Stimulated activated memory B cell treated with anti-CD40 and anti-IgM and Interleukin-4, amounts not matched to agents 10 μg/mL and 1 μg/mL and 100 μg/mL, for 72 hours (primary cell): ENCODE data around the gene PLA2G4E.
A peak's percentile ranks its signal among the peaks of the same experiment; 100 is the strongest.

Experiments used
- ATAC-seq: fragments of 150-1000 bp; cut with Tn5 transposase; 2 replicates; pipeline ENCODE4 v1.10.0; 2021
- H3K27ac Mint-ChIP-seq: one replicate; pipeline ENCODE4 v1.8.0; 2022; ENCODE audit warnings: mild to moderate bottlenecking, mixed read lengths
- H3K27me3 Mint-ChIP-seq: one replicate; pipeline ENCODE4 v1.8.0; 2022; ENCODE audit warnings: mixed read lengths
- H3K36me3 Mint-ChIP-seq: one replicate; pipeline ENCODE4 v1.8.0; 2022; ENCODE audit warnings: mixed read lengths
- H3K4me1 Mint-ChIP-seq: one replicate; pipeline ENCODE4 v1.8.0; 2022; ENCODE audit warnings: mixed read lengths
- H3K4me3 Mint-ChIP-seq: one replicate; pipeline ENCODE4 v1.8.0; 2022; ENCODE audit warnings: mild to moderate bottlenecking, moderate library complexity, mixed read lengths
- H3K9me3 Mint-ChIP-seq: one replicate; pipeline ENCODE4 v1.8.0; 2022; ENCODE audit warnings: mixed read lengths

Gene PLA2G4E

DNA sequence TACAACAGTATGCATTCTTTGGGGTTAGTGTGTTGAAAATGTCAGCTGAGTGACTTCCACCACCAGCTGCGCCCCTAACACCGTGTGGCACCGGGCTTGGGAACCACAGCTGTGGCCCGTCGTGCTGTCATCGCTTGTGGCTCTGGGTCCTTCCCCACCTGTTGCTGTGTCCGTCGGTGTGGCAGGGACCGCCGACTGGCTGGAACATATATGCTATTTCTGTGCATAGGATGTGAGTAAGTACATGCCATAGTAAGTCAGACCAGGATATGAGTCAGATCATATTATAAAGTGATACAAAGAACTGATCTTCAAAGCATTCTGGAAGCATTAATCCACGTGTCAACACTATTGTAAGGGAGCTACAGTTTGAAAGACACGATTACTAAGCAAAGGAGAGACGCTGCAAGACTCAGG lies 80.4 kb downstream of the PLA2G4E start:
- Mint-ChIP-seq H3K9me3 (no peaks in the 10 kb centered on the region), H3K27me3 (no peaks in the 10 kb centered on the region), H3K4me3 (no peak overlapping the region), H3K4me1 (peaks cover 18% of the 10 kb centered on the region), H3K36me3 (peaks cover 47% of the 10 kb centered on the region), H3K27ac (no peak overlapping the region)
- no peak for ATAC-seq

DNA sequence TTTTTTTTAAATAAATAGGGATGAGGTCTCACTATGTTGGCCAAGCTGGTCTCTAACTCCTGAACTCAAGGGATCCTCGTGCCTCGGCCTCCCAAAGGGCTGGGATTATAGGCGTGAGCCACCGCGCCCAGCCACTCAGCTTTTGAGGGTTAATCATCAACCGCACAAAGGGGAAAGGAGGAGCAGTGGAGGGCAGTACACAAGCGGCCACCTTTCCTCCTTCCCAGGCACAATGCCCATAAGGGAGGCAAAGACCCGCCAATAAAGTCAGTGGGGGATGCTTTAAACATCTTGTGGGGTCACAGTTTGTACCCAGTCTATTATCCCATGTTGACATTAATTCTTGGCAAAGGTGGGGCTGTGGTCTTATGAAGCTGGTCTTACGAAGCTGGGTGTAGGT lies 80.9 kb downstream of the PLA2G4E start:
- Mint-ChIP-seq H3K27ac (no peak overlapping the region), H3K9me3 (no peaks in the 10 kb centered on the region), H3K27me3 (no peaks in the 10 kb centered on the region), H3K4me1 (peaks cover 22% of the 10 kb centered on the region), H3K36me3 (peaks cover 42% of the 10 kb centered on the region), H3K4me3 (no peak overlapping the region)
- no peak for ATAC-seq

DNA sequence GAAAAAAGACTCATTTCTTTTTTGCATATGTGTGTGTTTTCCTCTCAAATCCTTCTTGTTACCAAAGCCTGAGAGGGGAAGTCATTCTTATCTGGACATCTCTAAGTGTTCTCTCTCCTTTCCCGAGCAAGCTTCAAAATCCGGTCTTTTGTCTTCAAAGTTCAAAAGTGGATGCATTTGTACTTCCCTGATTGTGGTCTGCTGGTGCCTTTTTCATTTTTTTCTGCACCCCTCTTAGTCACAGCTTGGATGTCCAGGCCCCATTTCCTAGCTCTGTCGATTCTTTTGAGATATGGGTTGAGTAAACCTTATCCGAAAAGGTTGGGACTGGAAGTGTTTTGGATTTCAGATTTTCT lies 83.3 kb downstream of the PLA2G4E start:
- H3K9me3 Mint-ChIP-seq, result no peaks in the 10 kb centered on the region
- H3K27me3 Mint-ChIP-seq, result no peaks in the 10 kb centered on the region
- peak overlapping the region; percentile 60 for H3K27ac Mint-ChIP-seq
- no peak overlapping the region for H3K4me3 Mint-ChIP-seq
- H3K4me1 Mint-ChIP-seq, result peaks cover 31% of the 10 kb centered on the region
- no peak for ATAC-seq
- peaks cover 37% of the 10 kb centered on the region for H3K36me3 Mint-ChIP-seq

DNA sequence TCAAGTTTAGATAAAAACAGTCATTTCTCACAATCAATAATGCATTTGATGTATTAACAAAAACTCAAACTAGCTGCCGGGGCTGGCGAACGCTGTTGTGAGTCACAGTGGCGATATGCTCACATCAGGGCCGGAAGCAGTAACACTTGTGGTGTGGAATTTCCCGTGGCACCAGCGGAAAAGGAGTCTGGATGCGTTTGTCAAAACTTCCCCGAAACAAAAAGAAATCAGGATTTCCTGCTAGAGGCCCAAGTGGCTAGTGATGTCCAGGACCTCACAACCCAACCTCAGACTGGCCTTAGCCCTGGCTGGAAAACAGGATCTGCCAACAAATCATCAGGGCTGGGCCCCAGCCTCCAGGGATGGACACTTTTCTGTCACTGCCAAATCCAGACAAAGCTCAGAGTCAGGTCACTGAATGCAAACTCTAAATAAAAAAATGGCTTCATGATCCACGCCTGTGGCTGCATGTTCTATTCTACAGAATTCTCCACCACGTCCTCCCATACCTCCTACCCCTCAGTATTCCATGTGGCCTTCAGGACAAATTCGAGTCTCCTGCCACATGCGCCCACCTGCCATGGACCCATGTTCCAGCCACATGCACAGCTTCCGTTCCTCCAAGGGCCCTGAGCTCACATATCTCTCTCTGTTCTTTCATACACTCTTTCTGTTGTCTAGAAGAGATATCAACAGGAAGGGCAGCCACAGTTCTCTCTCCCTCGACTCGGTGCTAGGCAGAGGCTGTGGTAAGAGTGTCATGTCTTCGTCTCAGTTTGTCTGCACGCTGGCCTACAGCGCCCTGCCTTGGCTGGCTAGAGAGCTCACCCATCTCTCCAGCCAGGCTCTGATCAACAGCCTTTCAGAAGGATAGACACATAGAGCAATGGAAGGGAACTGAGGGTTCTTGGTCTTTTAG lies 83.9 kb downstream of the PLA2G4E start:
- Mint-ChIP-seq H3K27me3 (no peaks in the 10 kb centered on the region), H3K36me3 (peaks cover 35% of the 10 kb centered on the region), H3K9me3 (no peaks in the 10 kb centered on the region), H3K4me1 (peaks cover 31% of the 10 kb centered on the region), H3K4me3 (no peak overlapping the region), H3K27ac (peak overlapping the region; percentile 60)
- ATAC-seq, result peak; percentile 60

DNA sequence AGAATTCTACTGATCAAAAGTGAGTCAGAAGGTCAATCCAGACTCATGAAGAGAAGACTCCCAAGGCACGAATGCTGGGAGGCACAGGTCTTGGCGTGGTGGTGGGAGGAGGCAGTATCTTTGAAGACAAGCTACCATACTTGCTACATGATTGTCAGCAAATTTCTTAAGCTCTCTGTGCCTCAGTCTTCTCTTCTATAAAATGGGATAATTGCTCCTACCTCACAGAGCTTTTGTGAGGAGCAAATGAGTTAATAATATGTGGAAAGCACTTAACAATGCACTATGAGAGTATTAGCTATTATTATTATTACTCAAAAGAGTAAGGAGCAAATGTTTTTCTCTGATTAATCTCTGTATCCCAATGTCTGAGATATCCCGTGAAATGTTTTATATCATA lies 84.7 kb downstream of the PLA2G4E start:
- ATAC-seq, result no peak
- peaks cover 31% of the 10 kb centered on the region for H3K4me1 Mint-ChIP-seq
- no peaks in the 10 kb centered on the region for H3K27me3 Mint-ChIP-seq
- no peaks in the 10 kb centered on the region for H3K9me3 Mint-ChIP-seq
- H3K27ac Mint-ChIP-seq, result peak overlapping the region; percentile 60
- H3K4me3 Mint-ChIP-seq, result no peak overlapping the region
- H3K36me3 Mint-ChIP-seq, result peaks cover 33% of the 10 kb centered on the region

DNA sequence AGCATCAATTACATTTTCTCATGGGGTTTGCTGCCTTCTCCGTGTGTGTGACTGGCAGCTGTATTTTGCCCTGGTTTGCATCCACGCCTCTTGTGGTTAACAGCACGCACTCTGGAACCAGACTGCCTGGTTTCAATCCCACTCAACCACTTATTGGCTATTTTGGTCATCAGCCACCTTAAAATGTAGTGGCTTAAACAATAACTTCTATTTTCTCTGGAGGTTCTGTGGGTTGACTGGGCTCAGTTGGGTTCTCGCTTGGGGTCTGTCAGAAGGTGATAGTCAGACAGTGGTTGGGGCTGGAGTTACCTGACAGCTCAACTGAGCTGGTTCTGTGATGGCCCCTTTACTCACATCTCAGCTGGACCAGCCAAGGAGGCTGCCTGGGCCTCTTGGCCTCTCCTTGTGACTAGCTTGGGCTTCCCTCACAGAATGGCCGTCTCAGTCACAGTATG lies 85.2 kb downstream of the PLA2G4E start:
- peak; percentile 72 for ATAC-seq
- Mint-ChIP-seq H3K9me3 (no peaks in the 10 kb centered on the region), H3K27ac (peak overlapping the region; percentile 60), H3K4me3 (no peak overlapping the region), H3K27me3 (no peaks in the 10 kb centered on the region), H3K4me1 (peaks cover 31% of the 10 kb centered on the region), H3K36me3 (peaks cover 27% of the 10 kb centered on the region)

DNA sequence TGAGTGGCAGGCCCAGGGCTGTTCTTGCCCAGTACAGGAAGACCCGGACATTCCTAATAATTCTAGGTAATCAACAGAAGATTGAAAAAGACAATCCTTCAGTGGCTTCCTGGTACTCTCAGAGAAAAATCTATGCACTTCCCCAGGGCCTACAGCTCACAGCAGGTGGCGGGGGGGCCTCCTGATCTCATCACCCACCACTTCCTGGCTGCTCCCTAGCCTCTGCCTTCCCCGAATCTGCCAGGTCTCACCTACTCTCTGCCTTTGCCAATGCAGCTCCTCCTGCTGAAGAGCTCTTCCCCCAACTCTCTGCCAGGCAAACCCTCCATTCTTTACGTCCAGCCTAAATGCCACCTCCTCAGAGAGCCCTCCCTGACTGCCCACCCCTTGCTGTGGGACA lies 86.0 kb downstream of the PLA2G4E start:
- ATAC-seq, result peak; percentile 71
- Mint-ChIP-seq H3K9me3 (no peaks in the 10 kb centered on the region), H3K27me3 (no peaks in the 10 kb centered on the region), H3K4me1 (peaks cover 31% of the 10 kb centered on the region), H3K27ac (peak overlapping the region; percentile 60), H3K4me3 (peak overlapping the region; percentile 29), H3K36me3 (peaks cover 21% of the 10 kb centered on the region)

DNA sequence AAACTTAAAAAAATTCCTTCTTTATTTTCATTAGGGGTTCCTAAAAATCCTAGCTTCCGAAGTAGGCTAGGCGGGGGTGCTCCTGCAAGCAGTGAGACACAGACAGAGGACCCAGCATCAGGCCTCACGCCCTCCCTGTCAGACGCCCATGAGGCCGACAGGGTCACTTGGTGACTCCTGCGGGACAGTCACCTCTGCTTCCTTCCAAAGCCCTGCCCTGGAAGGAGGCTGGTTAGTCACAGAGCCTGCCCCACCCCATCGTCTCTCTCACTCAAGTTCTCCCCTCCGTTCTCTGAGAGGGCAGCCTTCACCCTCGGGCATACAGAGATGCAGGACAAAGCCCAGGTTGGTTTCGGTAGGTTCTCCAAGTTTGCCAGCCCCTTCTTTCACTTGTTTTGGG lies 87.1 kb downstream of the PLA2G4E start:
- Mint-ChIP-seq H3K9me3 (no peaks in the 10 kb centered on the region), H3K27ac (peak overlapping the region; percentile 6), H3K36me3 (peaks cover 21% of the 10 kb centered on the region), H3K4me3 (no peak overlapping the region), H3K27me3 (no peaks in the 10 kb centered on the region), H3K4me1 (peaks cover 41% of the 10 kb centered on the region)
- no peak for ATAC-seq

DNA sequence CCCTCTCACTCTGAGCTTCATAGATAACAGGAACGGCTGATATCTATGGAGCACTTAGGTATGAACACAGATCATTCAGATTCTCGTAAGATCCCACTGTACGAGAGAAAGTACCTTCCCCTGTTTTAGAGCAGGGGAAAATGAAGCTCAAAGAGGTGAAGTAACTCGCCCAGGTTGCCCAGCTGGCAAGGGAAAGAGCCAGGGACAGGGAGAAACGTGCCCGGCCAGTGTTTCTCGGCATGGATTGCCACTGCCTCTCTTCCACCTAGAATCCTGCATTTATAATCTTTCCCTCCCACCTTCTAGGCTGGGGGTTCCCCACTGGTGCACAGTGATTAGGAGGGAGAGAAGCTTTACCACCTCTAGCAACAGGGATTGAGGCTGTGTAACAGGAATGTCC lies 87.5 kb downstream of the PLA2G4E start:
- no peaks in the 10 kb centered on the region for H3K27me3 Mint-ChIP-seq
- no peak overlapping the region for H3K4me3 Mint-ChIP-seq
- no peak for ATAC-seq
- H3K36me3 Mint-ChIP-seq, result peaks cover 21% of the 10 kb centered on the region
- H3K27ac Mint-ChIP-seq, result peak overlapping the region; percentile 6
- H3K9me3 Mint-ChIP-seq, result no peaks in the 10 kb centered on the region
- H3K4me1 Mint-ChIP-seq, result peaks cover 45% of the 10 kb centered on the region

DNA sequence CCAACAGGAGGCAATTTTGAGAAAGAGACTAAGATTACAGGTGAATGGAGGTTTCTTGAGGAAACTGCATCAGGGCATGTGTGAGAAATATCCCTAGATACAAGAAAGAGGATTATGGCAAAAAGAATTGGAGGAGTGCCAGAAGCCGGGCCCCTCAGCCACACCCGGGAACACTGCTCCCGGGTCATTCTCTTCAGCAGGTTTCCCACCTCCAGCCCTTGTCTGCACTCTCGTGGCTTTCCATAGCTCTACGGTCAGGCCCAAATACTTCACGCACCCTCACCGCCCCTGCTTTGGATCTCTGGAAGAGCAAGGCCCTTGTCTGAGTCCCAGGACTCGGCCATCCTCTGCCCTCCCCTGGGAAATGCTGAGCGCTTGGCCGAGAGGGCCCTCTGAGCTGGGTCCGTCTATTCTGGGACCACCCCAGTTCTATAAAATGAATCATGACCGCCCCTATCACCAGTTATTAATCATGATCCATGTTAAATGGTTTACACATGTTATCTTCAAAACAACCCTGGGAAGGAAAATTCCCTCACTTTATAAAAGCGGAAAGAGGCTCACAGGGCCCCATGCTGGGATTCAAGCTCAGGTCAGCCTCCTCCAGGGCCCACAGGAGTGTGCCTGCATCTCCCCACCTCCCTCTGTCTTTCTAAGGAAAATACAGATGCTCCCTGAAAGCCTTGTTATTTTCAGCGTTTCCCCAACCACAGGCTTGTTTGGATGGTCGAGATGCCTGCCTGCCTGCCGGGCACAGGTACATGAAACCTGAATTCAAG lies 88.1 kb downstream of the PLA2G4E start:
- Mint-ChIP-seq H3K27ac (peak overlapping the region; percentile 6), H3K27me3 (no peaks in the 10 kb centered on the region), H3K9me3 (no peaks in the 10 kb centered on the region), H3K4me3 (no peak overlapping the region), H3K36me3 (peaks cover 20% of the 10 kb centered on the region), H3K4me1 (peaks cover 51% of the 10 kb centered on the region)
- no peak for ATAC-seq

DNA sequence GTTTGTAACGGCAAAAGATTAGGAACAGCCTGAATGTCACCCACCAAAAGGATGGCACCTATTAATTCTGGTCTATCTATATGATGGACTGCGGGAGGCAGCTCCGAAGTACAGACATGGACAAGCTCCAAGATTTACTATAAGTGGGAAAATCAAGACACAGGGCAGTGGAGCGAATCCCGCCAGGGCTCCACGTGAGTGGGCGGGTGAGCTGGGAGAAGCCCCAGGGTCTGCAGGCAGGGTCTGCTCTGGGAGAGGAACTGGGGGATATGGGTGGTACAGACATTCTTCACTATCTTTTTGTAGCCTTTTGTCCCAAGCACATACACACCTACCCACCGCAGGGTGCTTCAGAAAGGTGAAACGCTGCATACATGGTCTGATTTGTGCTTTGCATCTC lies 88.7 kb downstream of the PLA2G4E start:
- Mint-ChIP-seq H3K9me3 (no peaks in the 10 kb centered on the region), H3K27me3 (no peaks in the 10 kb centered on the region), H3K27ac (no peak overlapping the region), H3K36me3 (peaks cover 14% of the 10 kb centered on the region), H3K4me3 (no peak overlapping the region), H3K4me1 (peaks cover 51% of the 10 kb centered on the region)
- ATAC-seq, result no peak
